Right renal cortex interstitium (tissue), 3 donors: ENCODE data around the gene HEPN1. TPM values are rescaled to one million over a fixed set of nuclear protein-coding genes. Genes with fewer than 3 reads are reported as not detected.

Source experiments
- DNase-seq, 3 donors: peaks; one replicate each; pipeline ENCODE4 v3.0.0-alpha.2; 2013; ENCODE audit warnings: low read depth in 3 of 3, low spot score in 2 of 3
- polyA plus RNA-seq, 3 donors: library from polyadenylated mRNA; unstranded; fragments of 120-200 nt; gene quantifications; one replicate each; pipeline ENCODE4 v1.2.1, GENCODE V29; 2013; ENCODE audit not compliant: insufficient read length in 3 of 3

The HEPN1 gene
- polyA plus RNA-seq = 1 to 10 TPM in 2 of 3 donors, under 1 TPM in 1; 0.96 to 1.8 (median 1.2) TPM

DNA sequence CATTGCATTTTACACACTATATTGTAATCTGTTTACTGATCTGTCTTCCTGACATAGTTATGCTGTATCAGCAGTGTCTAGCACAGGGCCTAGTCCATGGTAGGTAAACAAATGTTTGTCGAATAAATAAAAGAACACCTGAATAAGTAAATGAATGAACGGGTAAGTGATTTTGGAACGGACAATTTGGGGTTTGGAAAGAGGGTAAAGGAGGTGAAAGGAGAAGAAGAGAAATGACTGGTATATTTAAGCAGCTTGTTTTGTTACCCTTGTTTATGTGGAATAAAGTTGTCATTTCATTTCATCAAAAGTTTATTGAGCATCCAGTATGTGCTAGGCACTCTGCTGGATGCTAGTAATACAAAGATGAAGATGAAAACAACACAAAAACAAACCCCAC is at the start of gene HEPN1:
Gene HEPN1 (plus strand): TSS at position 301 of the 400 bp plus-strand sequence.
- DNase-seq = no peak

DNA sequence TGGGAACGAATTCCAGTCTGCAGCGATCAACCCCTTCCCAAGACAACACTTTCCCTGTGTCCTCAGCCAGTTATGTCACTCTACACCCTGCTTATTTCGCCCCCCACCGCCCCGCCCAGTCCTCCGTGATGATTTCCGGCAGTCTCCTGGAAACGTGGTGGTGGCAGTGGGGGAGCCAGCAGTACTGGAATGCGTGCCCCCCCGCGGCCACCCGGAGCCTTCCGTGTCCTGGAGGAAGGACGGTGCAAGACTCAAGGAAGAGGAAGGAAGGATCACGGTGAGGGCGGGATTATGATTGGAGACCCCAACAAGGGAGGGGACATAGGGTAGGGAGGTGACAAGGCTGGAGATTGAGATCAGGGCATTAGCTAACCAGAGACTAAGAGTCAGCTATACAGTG is 49.7 kb upstream of the HEPN1 start:
- no peak for DNase-seq

DNA sequence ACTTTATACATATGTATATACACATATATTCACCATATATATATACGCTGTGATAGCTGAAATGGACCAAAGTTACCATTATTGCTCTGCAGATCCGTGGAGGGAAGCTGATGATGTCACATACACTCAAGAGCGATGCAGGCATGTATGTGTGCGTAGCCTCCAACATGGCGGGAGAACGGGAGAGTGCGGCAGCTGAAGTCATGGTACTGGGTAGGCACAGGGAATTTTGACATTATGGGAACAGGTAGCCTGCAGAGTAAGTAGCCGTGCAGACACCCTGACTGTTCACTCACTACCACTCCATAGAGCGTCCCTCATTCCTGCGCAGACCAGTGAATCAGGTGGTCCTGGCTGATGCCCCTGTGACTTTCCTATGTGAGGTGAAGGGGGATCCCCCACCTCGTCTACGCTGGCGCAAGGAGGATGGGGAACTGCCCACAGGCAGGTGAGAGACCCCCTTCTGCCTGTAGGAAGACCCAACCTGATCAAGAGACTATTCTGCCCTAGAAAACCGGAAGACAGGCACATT is 49.1 kb upstream of the HEPN1 start:
- no peak for DNase-seq

DNA sequence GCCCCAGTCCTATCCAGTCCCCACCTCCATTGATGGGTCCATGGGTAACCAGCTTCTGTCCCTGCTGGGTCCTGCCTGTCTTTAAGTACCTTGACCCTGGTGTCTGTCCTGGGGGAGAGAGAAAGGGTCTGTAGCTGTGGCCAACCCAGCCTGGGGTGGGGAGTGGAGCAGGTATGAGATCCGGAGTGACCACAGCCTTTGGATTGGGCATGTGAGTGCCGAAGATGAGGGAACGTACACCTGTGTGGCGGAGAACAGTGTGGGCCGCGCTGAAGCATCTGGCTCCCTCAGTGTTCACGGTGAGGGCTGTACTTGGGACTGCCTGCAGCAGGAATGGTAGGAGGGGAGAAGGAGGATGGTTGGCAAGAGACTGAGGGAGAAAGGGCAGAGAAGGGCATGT is 48.6 kb upstream of the HEPN1 start:
- DNase-seq = no peak

GRCh38 chr11:124872280-124872679 is 46.8 kb upstream of the HEPN1 start:
- DNase-seq = no peak

DNA sequence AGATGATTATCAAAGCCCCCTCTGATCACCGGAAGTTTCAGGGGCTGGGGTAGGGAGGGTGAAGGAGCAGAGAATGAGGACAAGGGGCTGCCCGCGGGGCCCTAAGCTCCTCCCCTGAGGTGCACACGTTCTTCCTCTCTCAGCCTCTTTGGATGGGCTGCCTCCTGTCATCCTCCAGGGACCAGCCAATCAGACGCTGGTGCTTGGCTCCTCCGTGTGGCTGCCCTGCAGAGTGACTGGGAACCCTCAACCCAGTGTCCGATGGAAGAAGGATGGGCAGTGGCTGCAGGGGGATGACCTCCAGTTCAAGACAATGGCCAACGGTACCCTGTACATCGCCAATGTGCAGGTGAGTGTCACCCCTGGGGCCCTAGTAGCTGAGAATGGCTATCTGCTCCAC is 46.3 kb upstream of the HEPN1 start:
- DNase-seq = no peak

DNA sequence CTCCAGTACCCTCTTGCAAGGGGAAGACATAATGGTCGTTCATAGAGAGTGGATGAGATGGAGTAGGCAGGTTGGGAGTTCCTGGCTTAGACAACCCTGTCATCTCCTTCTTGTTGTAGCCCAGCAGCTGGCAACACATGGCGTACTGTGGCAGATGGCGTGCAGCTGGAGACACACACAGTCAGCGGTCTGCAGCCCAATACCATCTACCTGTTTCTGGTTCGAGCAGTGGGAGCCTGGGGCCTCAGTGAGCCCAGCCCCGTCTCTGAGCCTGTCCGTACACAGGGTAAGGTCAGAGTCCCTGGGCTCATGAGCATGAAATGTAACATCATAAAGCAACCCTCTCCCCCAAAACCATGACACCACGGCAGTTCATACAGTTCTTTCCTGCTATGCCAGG is 45.1 kb upstream of the HEPN1 start:
- DNase-seq = no peak

GRCh38 chr11:124874571-124875255 is 44.3 kb upstream of the HEPN1 start:
- no peak for DNase-seq

GRCh38 chr11:124875401-124875800 is 43.6 kb upstream of the HEPN1 start:
- DNase-seq = no peak

DNA sequence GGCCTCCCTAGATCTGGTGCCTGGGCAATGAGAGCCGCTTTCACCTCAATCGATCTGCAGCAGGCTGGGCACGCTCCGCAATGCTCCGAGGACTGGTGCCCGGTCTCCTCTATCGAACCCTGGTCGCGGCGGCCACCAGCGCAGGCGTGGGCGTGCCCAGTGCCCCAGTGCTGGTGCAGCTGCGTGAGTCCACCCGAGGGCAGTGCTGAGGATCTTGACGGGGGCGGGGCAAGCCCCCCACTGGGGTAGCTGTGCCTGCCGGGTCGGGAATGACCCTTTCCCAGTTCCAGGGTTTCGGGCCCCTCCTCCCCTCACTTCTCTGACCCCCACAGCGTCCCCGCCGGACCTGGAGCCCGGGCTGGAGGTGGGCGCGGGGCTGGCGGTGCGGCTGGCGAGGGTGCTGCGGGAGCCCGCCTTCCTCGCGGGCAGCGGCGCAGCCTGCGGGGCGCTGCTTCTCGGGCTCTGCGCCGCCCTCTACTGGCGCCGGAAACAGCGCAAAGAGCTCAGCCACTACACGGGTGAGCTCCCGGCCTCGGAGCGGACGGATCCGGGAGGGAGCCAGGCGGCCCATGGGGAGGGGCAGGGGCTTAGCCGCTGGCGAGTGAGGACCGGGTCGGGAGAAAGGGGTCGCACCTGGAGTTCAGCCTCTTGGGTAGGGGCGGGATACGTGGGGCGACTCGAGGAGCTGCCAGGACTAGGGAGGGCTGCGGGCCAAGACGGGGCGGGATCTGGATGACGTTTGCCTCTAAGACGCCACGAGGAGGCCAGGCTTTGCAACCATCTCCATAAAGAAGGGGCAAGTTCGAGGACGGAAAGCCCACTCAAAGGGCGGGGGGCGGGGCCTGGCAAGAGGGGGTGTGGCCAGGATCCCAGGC is 42.9 kb upstream of the HEPN1 start:
- DNase-seq = peak; percentile 83 to 88 (median 85)

DNA sequence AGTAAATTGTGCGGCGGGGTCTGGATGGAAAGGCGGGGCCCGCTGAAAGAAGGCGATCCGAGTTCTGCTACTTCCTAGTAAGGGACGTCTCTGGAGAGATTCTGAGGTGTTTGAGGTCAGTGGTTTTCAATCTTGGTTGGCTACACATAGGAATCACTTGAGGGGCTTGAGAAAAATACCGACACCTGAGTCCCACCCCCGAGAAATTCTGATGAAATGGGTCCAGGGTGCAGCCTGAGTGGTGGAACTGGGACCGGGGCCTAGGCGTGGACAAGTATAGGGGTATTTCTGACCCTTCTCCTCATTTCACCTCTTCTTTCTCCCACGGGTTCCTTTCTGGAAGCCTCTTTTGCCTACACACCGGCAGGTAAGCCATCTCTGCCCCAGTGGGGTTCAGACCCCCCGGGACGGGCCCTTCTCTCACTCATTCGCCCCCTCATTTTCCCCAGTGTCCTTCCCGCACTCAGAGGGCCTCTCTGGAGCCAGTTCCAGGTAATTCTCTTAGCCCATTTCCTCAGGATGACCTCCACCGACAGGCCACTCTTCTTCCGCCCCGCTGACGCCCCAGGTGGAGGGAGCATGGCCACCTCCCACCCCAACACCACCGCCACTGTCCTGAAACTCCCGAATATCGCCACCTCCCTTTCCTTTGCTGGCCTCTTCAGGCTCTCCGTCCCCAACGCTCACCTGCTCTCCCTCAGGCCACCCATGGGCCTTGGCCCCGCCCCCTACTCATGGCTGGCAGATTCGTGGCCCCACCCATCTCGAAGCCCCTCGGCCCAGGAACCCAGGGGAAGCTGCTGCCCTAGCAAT is 42.0 kb upstream of the HEPN1 start:
- DNase-seq = no peak

GRCh38 chr11:124877631-124877909 is 41.5 kb upstream of the HEPN1 start:
- no peak for DNase-seq

- DNase-seq = no peak
Measured at GRCh38 chr11:124877910-124878758, 40.9 kb upstream of the HEPN1 start.

DNA sequence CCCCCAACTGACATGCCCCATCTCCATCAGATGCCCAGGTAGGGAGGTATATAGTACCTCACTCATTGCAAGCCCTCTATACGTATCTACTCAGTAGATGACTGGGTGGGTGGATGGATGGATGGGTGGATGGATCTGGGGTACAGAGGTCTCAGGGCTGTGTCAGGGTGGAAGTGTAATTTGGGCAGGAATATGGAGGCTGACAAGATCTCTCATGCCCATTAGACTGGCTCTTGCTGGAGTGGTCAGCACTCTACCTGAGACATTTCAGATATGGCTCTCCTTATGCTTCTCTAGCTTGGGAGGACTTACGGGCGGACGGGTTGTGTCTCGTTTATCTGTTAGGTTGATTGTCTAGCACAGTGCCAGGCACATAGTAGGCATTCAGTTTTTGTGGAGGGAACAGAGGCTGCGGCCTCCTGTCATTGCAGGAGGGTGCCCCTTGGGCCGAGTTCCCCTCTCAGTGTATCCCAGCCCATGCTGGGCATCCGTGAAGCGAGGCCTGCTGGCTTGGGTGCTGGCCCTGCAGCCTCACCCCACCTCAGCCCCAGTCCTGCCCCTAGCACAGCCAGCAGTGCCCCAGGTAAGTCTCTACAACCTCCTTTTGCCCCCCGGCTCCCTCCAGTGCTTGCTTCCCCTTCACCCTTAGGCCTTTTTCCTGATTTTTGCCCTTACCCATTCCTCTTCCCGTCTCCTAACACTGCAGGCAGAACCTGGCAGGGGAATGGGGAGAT is 40.1 kb upstream of the HEPN1 start:
- DNase-seq = no peak

DNA sequence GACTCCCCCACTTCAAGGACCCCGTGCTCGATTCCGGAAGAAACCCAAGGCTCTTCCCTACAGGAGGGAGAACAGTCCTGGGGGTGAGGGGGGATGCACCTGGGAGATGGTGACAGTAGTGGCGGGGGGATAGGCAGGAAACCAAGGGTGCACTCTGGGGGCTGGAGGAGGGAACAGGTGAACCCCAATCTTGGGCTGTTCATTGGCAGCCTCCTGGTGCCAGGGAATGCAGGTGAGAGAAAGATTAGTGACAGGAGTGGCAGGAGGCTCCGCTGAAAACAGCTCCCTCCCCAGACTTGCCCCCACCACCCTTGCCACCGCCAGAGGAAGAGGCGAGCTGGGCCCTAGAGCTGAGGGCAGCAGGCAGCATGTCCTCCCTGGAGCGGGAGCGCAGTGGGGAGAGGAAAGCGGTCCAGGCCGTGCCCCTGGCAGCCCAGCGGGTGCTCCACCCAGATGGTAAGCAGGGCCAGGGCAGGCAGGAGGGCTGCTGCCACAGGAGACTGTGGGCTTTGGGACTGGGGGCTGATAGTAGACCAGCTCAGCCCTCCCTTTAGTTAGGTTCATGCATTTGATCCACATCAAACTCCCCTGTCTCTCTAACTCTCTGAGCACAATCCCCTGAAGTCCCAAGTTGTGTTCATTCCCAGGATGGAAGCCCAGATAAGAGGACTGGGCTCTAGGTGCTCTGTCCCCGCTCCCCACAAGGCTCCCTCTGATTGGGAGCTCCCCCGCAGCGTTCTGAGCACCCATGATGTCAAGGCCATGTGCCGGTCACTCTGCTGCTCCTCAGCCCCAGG is 39.4 kb upstream of the HEPN1 start:
- DNase-seq = no peak

DNA sequence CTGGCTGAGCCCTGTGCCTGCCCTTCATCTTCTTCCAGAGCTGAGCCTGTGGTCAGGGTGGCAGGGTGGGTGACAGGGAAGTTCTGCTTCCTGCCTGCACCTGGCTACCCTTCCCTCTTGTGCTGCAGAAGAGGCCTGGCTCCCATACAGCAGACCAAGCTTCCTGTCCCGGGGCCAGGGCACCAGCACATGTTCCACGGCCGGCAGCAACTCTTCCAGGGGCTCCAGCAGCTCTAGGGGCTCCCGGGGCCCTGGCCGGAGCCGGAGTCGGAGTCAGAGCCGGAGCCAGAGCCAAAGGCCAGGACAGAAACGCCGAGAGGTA is 38.8 kb upstream of the HEPN1 start:
- DNase-seq = no peak

GRCh38 chr11:124880958-124881357 is 38.1 kb upstream of the HEPN1 start:
- DNase-seq = no peak

- DNase-seq = no peak
Measured at GRCh38 chr11:124882339-124883071, 36.5 kb upstream of the HEPN1 start.
